GM12878 (cell line): ENCODE data around the gene TTC39A. TPM values are rescaled to one million over a fixed set of nuclear protein-coding genes. Genes with fewer than 3 reads are reported as not detected.

Experiments used
- ATAC-seq: fragments of 200-7000 bp; cut with Tn5 transposase; 3 replicates; pipeline ENCODE4 v1.9.1; 2020; ENCODE audit warnings: mild to moderate bottlenecking, moderate library complexity
- BruUV-seq: library from RNA; stranded (reverse); fragments of 400-500 nt; replicated peaks from 2 replicates; lab custom pipeline; 2021; lab: Mats Ljungman, UMichigan
- CTCF ChIA-PET: fragments of 300-600 bp; sonication (Branson Sonifier 250); formaldehyde crosslinking; extraction: SDS; loops from one replicate; lab custom pipeline; 2021; ENCODE audit warnings: inconsistent platforms; lab: Yijun Ruan, JAX
- POLR2A ChIA-PET: fragments of 350-600 bp; formaldehyde crosslinking; extraction: SDS; loops from one replicate; lab custom pipeline; 2021; ENCODE audit warnings: inconsistent platforms; lab: Charles Lee
- RAD21 ChIA-PET: fragments of 300-600 bp; sonication (Branson Sonifier 250); formaldehyde crosslinking; loops from one replicate; lab custom pipeline; 2023; ENCODE audit warnings: antibody characterized with exemption; ENCODE audit not compliant: unreplicated experiment; lab: Charles Lee
- SMC1A ChIA-PET: fragments of 300-600 bp; sonication (Branson Sonifier 250); formaldehyde crosslinking; loops from one replicate; lab custom pipeline; 2023; ENCODE audit not compliant: unreplicated experiment, uncharacterized antibody; lab: Charles Lee
- DNase-seq: peaks from one replicate; pipeline ENCODE4 v3.0.0-alpha.2; 2011; ENCODE audit warnings: low read depth, low spot score
- FAIRE-seq: peaks from 3 replicates; lab custom pipeline; 2011; peaks lifted over from hg19 to GRCh38; lab: Jason Lieb, UNC
- H2AFZ ChIP-seq: 2 replicates; pipeline ENCODE4 v1.6.0; 2011; ENCODE audit warnings: low read depth, low read length, control low read depth; ENCODE audit not compliant: control insufficient read depth
- H3K27ac ChIP-seq: 2 replicates; pipeline ENCODE4 v1.5.1; 2011; ENCODE audit warnings: control low read depth; ENCODE audit not compliant: control insufficient read depth, insufficient read depth
- H3K27me3 ChIP-seq, 2 experiments: replicated peaks in 1 of 2; 2 replicates each; pipeline versions ENCODE4 v1.6.0 to v1.6.1; 2011; ENCODE audit warnings: low read length in 1 of 2; ENCODE audit not compliant: control insufficient read depth in 2 of 2, insufficient read depth in 2 of 2
- H3K36me3 ChIP-seq, 2 experiments: 2 replicates each; pipeline ENCODE4 v1.5.1; 2011; ENCODE audit warnings: low read length in 1 of 2; ENCODE audit not compliant: control insufficient read depth in 2 of 2, insufficient read depth in 2 of 2
- H3K4me1 ChIP-seq: 2 replicates; pipeline ENCODE4 v1.6.1; 2011; ENCODE audit warnings: mild to moderate bottlenecking, low read length, moderate library complexity, mixed read lengths; ENCODE audit not compliant: control insufficient read depth, insufficient read depth
- H3K4me2 ChIP-seq: 2 replicates; pipeline ENCODE4 v1.6.0; 2011; ENCODE audit warnings: control low read depth; ENCODE audit not compliant: control insufficient read depth, insufficient read depth
- H3K4me3 ChIP-seq: fragments of 200-600 bp; sonication (generic); 2 replicates; pipeline ENCODE4 v1.5.1; 2016
- H3K79me2 ChIP-seq: 2 replicates; pipeline ENCODE4 v1.6.0; 2011; ENCODE audit warnings: low read length; ENCODE audit not compliant: control insufficient read depth, insufficient read depth
- H3K9ac ChIP-seq: 2 replicates; pipeline ENCODE4 v1.8.0; 2011; ENCODE audit warnings: low read length, control low read depth, mixed read lengths; ENCODE audit not compliant: control insufficient read depth, insufficient read depth
- H3K9me3 ChIP-seq: replicated peaks from 3 replicates; pipeline ENCODE4 v1.5.1; 2011; ENCODE audit warnings: mild to moderate bottlenecking, low read length; ENCODE audit not compliant: control insufficient read depth, insufficient read depth
- H4K20me1 ChIP-seq: 2 replicates; pipeline ENCODE4 v1.6.0; 2011; ENCODE audit not compliant: control insufficient read depth, insufficient read depth
- CHD2 ChIP-seq: IDR thresholded peaks from 2 replicates; pipeline ENCODE4 v1.6.1; 2011; ENCODE audit warnings: low read depth, low read length, improper control_type of control experiment, borderline replicate concordance
- GABPA ChIP-seq: IDR thresholded peaks from 2 replicates; pipeline ENCODE4 v1.6.1; 2014; ENCODE audit warnings: antibody characterized with exemption, low read depth, mild to moderate bottlenecking, inconsistent platforms
- LARP7 ChIP-seq: fragments of 450-650 bp; IDR thresholded peaks from 2 replicates; pipeline ENCODE4 v1.6.1; 2017; ENCODE audit warnings: mild to moderate bottlenecking
- MYB ChIP-seq: fragments of 150-350 bp; IDR thresholded peaks from 2 replicates; pipeline ENCODE4 v1.6.1; 2014; ENCODE audit warnings: mild to moderate bottlenecking, low read depth, low read length, borderline replicate concordance
- NRF1 ChIP-seq: conservative IDR thresholded peaks from 2 replicates; pipeline ENCODE4 v1.6.1; 2011; ENCODE audit warnings: mild to moderate bottlenecking, low read depth, low read length, improper control_type of control experiment
- PML ChIP-seq: IDR thresholded peaks from 2 replicates; pipeline ENCODE4 v1.6.1; 2012; ENCODE audit warnings: low read length, inconsistent platforms
- POLR2A ChIP-seq: IDR thresholded peaks from 2 replicates; pipeline ENCODE4 v1.6.1; 2011; ENCODE audit warnings: low read depth, mild to moderate bottlenecking, low read length
- RCOR1 ChIP-seq: conservative IDR thresholded peaks from 2 replicates; pipeline ENCODE4 v1.6.1; 2012; ENCODE audit warnings: low read depth, low read length, improper control_type of control experiment
- RELA ChIP-seq: fragments of 450-650 bp; IDR thresholded peaks from 2 replicates; pipeline ENCODE4 v1.8.0; 2014; ENCODE audit warnings: borderline replicate concordance; ENCODE audit not compliant: partially characterized antibody
- SKIL ChIP-seq: fragments of 450-650 bp; IDR thresholded peaks from 2 replicates; pipeline ENCODE4 v1.6.1; 2017; ENCODE audit warnings: mild to moderate bottlenecking, low read depth, inconsistent platforms; ENCODE audit not compliant: poor library complexity, severe bottlenecking
- SMARCA5 ChIP-seq: fragments of 450-650 bp; IDR thresholded peaks from 2 replicates; pipeline ENCODE4 v1.6.1; 2017; ENCODE audit warnings: mild to moderate bottlenecking
- SPI1 ChIP-seq: IDR thresholded peaks from 2 replicates; pipeline ENCODE4 v1.6.1; 2011; ENCODE audit warnings: low read depth, mild to moderate bottlenecking, low read length, moderate library complexity, borderline replicate concordance; ENCODE audit not compliant: insufficient read depth
- SUPT20H ChIP-seq: IDR thresholded peaks from 2 replicates; pipeline ENCODE4 v1.6.1; 2011; ENCODE audit warnings: low read depth, mild to moderate bottlenecking, low read length, moderate library complexity, borderline replicate concordance; ENCODE audit not compliant: control insufficient read depth
- TCF3 ChIP-seq: IDR thresholded peaks from 2 replicates; pipeline ENCODE4 v1.6.1; 2012; ENCODE audit warnings: low read depth, mild to moderate bottlenecking, low read length, borderline replicate concordance; ENCODE audit not compliant: insufficient read depth
- YY1 ChIP-seq: IDR thresholded peaks from 2 replicates; pipeline ENCODE4 v1.6.1; 2011; ENCODE audit warnings: low read depth, mild to moderate bottlenecking, low read length
- ZNF207 ChIP-seq: fragments of 450-650 bp; IDR thresholded peaks from 2 replicates; pipeline ENCODE4 v1.6.1; 2014; ENCODE audit warnings: antibody characterized with exemption, mild to moderate bottlenecking, borderline replicate concordance
- ZNF217 ChIP-seq: fragments of 450-650 bp; IDR thresholded peaks from 2 replicates; pipeline ENCODE4 v1.6.1; 2017; ENCODE audit warnings: antibody characterized with exemption, mild to moderate bottlenecking
- ZZZ3 ChIP-seq: IDR thresholded peaks from 2 replicates; pipeline ENCODE4 v1.6.1; 2011; ENCODE audit warnings: low read depth; ENCODE audit not compliant: control insufficient read depth, insufficient read length
- WGBS: methylation state at CpG from one replicate; pipeline ENCODE4 v1.1.6; 2016; ENCODE audit warnings: low lambda C conversion rate; ENCODE audit not compliant: insufficient replicate concordance, insufficient coverage; ENCODE audit errors: missing lambda C conversion rate; 5-methylcytosine and 5-hydroxymethylcytosine counted together
- in situ Hi-C: fragments of 300-500 bp; cut with MboI; formaldehyde crosslinking; loops from 9 replicates; pipeline ENCODE4 v1.14.3; 2018; ENCODE audit warnings: mixed read lengths
- intact Hi-C: fragments of 100-400 bp; cut with micrococcal nuclease; formaldehyde crosslinking; loops from one replicate; pipeline ENCODE4 v1.14.2; 2022; ENCODE audit not compliant: unreplicated experiment
- polyA plus RNA-seq, 11 experiments: library from polyadenylated mRNA; depleted of rRNA in 4 of 11; unstranded in 6 of 11; stranded (reverse) in 5 of 11; fragments of >200 nt; fragmentation: Nextera tagmentation in 4 of 11; fragmentation: Illumina TruSeq in 1 of 11; extraction: Ambion mirVana in 4 of 11; extraction: Trizol in 1 of 11; gene quantifications; 1 replicate in 1 of 11; 2 replicates in 10 of 11; pipeline versions ENCODE4 v1.2.1 to v1.2.3, GENCODE V29; 2011 to 2016; ENCODE audit warnings: inconsistent platforms in 2 of 11, missing spikeins in 2 of 11, low read depth in 1 of 11
- total RNA-seq, 4 experiments: library from RNA; depleted of rRNA in 3 of 4; stranded (reverse); fragments of >200 nt in 3 of 4; fragmentation: Illumina TruSeq in 1 of 4; extraction: Trizol in 1 of 4; gene quantifications; 2 replicates each; pipeline versions ENCODE4 v1.2.1 to v1.2.3, GENCODE V29; 2013 to 2021
- TF ChIP-seq, protein P1 (sequence below): IDR thresholded peaks from 2 replicates; pipeline ENCODE4 v1.6.1; 2012; ENCODE audit warnings: mild to moderate bottlenecking, low read depth, low read length

The TTC39A gene
- total and polyA plus RNA-seq, 10 of the 15 experiments (the other 5 are each of a cell fraction or from before 2014, with no cell fraction given) = 0.18 to 3.0 (median 1.2) TPM

GRCh38 chr1:51295926-51296325 lies 34.4 kb downstream of the TTC39A start:
- H3K9me3 ChIP-seq = no peaks in the 10 kb centered on the region; the same call in 2 of the 3 replicates
- RAD21 ChIA-PET = interaction anchor here (1.1 to 3.0 kb wide), 6 partner anchors 17 to 239 kb away, joined by 3 to 44 read pairs (median 6); partner anchors contain the start of gene RNF11
- SMC1A ChIA-PET = interaction anchor here (1.0 to 2.6 kb wide), 8 partner anchors 7 to 239 kb away, joined by 3 to 10 read pairs (median 6); partner anchors contain the start of gene RNF11
- H3K27me3 ChIP-seq = no peaks in the 10 kb centered on the region; a peak in 1 of 4 replicates
- H3K9ac ChIP-seq = no peak overlapping the region
- no peak for ATAC-seq
- CTCF ChIA-PET = interaction anchor here (0.6 to 5.1 kb wide), 28 partner anchors 9 to 522 kb away, joined by 3 to 93 read pairs (median 6); no protein-coding TSS in a partner anchor
- H4K20me1 ChIP-seq = no peaks in the 10 kb centered on the region
- no peak for FAIRE-seq
- H3K27ac ChIP-seq = no peak overlapping the region
- POLR2A ChIA-PET = interaction anchor here (1.5 kb wide), 1 partner anchor 27 kb away, joined by 4 read pairs; no protein-coding TSS in a partner anchor
- in situ Hi-C loops = no loop called here
- no peaks in the 10 kb centered on the region for H3K79me2 ChIP-seq
- no peak overlapping the region for H3K4me2 ChIP-seq
- 68% methylated on average over 15 of the region's 17 CpGs for WGBS
- H3K4me1 ChIP-seq = peaks cover 25% of the 10 kb centered on the region
- no peak overlapping the region for H2AFZ ChIP-seq
- no peak overlapping the region for H3K4me3 ChIP-seq
- no peaks in the 10 kb centered on the region for H3K36me3 ChIP-seq
- no TSS peak for BruUV-seq
- DNase-seq = no peak
- intact Hi-C loops = loop anchor here (2.0 to 10.0 kb wide), 4 partner anchors 61 to 421 kb away; no protein-coding TSS in a partner anchor
- TF ChIP-seq SMARCA5 (no peak), SUPT20H (no peak), ZNF217 (no peak), MYB (no peak), ZNF207 (no peak), NRF1 (no peak), YY1 (no peak), TCF3 (no peak), RELA (no peak), SPI1 (no peak), SKIL (no peak), RCOR1 (no peak), LARP7 (no peak), POLR2A (no peak), CHD2 (no peak), ZZZ3 (no peak), GABPA (no peak), PML (no peak)
- TF ChIP-seq, protein P1, sequence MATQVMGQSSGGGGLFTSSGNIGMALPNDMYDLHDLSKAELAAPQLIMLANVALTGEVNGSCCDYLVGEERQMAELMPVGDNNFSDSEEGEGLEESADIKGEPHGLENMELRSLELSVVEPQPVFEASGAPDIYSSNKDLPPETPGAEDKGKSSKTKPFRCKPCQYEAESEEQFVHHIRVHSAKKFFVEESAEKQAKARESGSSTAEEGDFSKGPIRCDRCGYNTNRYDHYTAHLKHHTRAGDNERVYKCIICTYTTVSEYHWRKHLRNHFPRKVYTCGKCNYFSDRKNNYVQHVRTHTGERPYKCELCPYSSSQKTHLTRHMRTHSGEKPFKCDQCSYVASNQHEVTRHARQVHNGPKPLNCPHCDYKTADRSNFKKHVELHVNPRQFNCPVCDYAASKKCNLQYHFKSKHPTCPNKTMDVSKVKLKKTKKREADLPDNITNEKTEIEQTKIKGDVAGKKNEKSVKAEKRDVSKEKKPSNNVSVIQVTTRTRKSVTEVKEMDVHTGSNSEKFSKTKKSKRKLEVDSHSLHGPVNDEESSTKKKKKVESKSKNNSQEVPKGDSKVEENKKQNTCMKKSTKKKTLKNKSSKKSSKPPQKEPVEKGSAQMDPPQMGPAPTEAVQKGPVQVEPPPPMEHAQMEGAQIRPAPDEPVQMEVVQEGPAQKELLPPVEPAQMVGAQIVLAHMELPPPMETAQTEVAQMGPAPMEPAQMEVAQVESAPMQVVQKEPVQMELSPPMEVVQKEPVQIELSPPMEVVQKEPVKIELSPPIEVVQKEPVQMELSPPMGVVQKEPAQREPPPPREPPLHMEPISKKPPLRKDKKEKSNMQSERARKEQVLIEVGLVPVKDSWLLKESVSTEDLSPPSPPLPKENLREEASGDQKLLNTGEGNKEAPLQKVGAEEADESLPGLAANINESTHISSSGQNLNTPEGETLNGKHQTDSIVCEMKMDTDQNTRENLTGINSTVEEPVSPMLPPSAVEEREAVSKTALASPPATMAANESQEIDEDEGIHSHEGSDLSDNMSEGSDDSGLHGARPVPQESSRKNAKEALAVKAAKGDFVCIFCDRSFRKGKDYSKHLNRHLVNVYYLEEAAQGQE = no peak
